HFF-Myc (cell line): Measurements from ENCODE around the gene UPK3BL2.
"Not testable (repeated sequence)": the region's sequence is repeated elsewhere in the genome, so short reads cannot be mapped to it uniquely, and the experiment has no call there.

Experiments
- DNase-seq: peaks from one replicate; pipeline ENCODE4 v3.0.0-alpha.2; 2011; ENCODE audit warnings: low read depth; ENCODE audit errors: extremely low read depth
- H3K4me3 ChIP-seq: replicated peaks from 2 replicates; pipeline ENCODE4 v1.5.1; 2011; ENCODE audit warnings: low read depth, mild to moderate bottlenecking, control low read depth, low read length
- TF ChIP-seq, protein P1 (sequence below): IDR thresholded peaks from 2 replicates; pipeline ENCODE4 v1.5.1; 2012; ENCODE audit warnings: mild to moderate bottlenecking, low read depth, low read length, control low read depth; ENCODE audit errors: missing control alignments

Gene UPK3BL2, protein sequence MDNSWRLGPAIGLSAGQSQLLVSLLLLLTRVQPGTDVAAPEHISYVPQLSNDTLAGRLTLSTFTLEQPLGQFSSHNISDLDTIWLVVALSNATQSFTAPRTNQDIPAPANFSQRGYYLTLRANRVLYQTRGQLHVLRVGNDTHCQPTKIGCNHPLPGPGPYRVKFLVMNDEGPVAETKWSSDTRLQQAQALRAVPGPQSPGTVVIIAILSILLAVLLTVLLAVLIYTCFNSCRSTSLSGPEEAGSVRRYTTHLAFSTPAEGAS

DNA sequence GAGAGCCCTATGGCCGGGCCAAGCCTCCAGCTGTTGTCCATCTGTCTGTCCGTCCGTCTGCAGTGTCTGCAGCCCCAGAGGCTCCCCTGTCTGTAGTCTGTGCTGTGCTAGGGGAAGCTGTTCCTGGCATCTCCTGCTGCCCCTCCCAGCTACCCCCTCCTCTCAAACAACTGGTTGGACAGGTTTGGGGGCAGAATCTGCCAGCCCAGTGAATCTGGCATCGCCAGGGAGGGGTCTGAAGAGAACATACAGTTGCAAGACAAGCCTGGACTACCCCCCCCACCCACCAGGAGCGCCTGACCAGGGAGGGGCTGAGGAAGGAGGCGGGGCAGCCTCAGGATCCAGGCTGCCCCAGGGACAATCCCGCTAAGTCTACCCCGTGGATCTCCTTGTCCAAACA is at the start of gene UPK3BL2:
TSS of gene UPK3BL2 (minus strand) at position 101 of the 400 bp plus-strand sequence. CDS start at position 41, 60 bp downstream.
- not testable (repeated sequence) for DNase-seq

DNA sequence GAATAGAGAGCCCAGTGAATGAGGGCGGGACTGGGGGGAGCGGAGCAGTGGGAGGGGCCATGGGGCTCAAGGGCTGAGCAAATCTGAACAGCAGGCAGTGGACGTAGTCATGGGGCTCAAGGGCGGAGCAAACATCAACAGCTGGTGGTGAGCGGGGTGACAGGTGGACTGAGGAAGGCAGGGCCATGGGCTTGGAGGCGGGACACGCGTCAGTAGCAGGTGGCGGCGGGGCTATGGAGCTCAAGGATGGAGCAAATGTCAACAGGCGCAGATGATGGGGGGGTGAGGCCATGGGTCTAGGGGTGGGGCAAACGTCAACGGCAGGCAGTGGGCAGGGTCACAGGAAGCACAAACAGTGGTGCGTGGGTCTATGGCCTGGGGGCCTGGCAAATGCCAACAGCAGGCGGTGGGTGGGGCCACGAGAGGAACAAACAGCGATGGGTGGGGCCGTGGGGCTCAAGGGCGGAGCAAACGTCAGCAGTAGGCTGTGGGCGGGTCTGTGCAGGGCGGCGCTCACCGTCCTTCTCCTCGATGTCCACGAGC is 49.1 kb upstream of the UPK3BL2 start:
- H3K4me3 ChIP-seq, DNase-seq: not testable (repeated sequence)

More for the DNA sequence above, at the start of gene UPK3BL2:
- not testable (repeated sequence) for H3K4me3 ChIP-seq

DNA sequence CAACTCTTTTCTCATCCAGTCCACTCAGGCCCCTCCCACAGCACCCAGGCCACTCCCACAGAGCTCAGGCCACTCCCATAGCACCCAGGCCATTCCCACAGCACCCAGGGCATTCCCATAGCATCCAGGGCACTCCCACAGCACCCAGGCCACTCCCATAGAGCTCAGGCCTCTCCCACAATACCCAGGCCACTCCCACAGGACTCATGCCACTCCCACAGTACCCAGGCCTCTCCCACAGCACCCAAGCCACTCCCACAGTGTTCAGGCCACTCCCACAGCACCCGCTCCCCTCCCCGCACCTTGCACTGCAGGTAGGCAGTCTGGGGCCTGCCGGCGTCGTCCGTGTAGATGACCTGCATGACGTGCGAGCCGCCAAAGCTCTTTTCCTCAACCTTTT is 46.4 kb upstream of the UPK3BL2 start:
- H3K4me3 ChIP-seq, DNase-seq: not testable (repeated sequence)

DNA sequence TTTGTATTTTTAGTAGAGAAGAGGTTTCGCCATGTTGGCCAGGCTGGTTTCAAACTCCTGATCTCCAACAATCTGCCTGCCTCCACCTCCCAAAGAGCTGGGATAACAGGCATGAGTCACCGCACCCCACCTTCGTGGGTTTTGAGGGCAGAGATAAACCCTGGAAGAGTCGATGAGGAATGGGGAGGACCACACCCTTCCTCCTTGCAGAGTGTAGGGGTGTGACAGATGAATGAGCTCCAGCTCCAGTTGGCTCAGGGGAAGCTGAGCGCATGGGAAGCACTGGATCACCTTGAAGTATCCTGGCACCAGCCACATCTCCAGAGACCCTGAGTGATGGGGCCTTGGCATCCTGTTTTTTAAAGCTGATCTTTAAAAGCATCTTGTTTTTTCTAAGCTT is 40.0 kb upstream of the UPK3BL2 start:
- H3K4me3 ChIP-seq, DNase-seq: not testable (repeated sequence)

DNA sequence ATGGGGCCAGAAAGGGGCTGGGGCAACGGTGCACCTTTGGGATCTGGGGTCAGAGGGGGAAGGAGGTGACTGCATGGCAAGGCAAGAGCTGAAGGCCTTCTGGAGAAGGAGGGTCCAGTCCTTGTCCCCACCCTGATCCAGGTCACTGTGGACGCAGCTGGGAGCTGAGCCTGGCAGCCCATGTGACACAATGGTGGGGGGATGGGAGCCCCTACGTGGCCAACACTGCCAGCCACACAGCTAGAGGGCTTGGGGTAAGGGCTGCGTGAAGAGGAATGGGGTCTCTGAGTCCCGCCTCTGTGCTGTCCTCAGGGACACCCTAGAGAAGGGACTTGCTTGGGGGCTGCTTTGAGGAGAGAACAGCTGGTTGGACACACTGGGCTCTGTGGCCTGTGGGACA is 38.2 kb upstream of the UPK3BL2 start:
- not testable (repeated sequence) for DNase-seq, H3K4me3 ChIP-seq

DNA sequence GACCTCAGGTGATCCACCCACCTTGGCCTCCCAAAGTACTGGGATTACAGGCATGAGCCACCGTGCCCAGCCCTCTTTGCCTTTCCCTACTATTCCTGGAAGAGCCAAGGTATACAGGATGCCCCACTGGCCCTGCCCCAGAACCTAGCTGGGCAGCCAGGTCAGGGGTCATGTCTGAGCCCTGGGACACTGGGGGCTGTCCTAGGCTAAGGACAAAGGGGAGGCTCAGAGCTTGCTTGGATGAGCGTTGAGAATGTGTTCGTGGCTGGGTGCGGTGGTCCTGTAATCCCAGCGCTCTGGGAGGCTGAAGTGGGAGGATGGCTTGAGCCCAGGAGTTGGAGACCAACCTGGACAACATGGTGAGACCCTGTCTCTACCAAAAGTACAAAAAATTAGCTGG is 35.0 kb upstream of the UPK3BL2 start:
- not testable (repeated sequence) for DNase-seq, H3K4me3 ChIP-seq

DNA sequence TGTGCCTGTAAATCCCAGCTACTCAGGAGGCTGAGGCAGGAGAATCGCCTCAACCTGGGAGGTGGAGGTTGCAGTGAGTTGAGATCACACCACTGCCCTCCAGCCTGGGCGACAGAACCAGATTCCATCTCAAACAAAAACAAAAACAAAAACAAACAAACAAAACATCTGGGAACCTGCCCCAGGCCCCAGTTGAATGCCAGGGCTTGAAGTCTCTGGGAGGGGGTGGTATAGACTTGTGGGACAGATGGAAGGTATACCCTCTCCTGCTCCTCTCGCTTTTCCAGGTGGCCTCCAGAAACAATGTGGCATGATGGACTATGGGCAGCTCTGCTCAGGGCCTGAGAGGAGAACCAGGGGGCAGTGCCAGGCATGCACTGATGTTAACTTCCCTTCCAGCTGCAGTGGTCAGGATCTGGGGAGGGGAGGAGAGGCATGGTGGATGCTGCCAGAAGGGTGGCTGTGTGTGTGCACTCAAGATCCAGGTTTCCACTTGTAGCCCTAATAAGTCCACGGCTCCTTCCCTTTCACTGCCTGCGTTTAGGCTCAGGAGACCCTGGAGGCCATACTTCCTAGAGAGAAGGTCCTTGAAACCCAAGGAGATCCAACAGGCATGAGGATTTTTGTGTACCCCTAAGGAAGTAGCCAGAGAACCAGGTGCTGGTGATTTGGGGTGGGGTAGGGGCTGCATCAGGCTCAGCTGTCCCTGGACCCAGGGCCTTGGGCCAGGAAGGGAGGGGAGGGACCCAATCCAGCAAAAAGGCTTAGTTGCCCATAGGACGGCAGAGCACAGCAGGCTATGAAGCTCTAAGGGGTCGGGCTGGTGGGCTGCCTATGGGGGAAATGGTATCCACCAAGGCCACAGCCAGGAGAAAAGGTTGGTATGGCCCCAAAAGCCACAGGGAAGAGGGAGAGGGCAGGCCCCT is 34.1 kb upstream of the UPK3BL2 start:
- not testable (repeated sequence) for H3K4me3 ChIP-seq, DNase-seq

DNA sequence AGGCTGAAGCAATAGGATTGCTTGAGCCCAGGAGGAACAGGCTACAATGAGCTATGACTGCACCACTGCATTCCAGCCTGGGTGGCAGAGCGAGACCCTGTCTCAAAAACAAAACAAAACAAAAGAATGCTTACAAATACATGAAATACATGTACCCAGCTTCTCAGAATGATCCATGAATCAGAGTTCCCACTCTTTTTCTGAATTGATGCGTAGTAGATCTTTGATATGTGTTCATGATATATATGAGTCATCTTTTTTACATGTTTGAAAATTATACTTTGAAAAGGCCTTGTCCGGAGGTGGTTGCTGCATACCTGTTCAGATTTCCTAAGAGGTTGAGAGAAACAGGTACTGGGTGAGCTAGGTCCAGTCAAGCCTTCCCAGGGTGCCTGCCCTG is 32.9 kb upstream of the UPK3BL2 start:
- not testable (repeated sequence) for H3K4me3 ChIP-seq, DNase-seq

DNA sequence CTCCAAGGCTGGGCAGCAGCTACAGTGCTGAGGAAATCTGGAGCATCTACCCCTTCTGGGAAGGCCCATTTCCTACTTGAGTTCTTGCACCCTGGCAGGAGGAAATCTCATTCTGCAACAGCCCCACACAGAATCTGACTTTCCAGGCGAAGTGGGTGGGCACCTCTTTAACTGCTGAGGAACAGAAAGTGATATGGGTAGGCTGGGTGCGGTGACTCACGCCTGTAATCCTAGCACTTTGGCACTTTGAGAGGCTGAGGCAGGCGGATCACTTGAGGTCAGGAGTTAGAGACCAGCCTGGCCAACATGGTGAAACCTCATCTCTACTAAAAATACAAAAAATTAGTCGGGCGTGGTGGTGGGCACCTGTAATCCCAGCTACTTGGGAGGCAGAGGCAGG is 31.1 kb upstream of the UPK3BL2 start:
- not testable (repeated sequence) for H3K4me3 ChIP-seq, DNase-seq

DNA sequence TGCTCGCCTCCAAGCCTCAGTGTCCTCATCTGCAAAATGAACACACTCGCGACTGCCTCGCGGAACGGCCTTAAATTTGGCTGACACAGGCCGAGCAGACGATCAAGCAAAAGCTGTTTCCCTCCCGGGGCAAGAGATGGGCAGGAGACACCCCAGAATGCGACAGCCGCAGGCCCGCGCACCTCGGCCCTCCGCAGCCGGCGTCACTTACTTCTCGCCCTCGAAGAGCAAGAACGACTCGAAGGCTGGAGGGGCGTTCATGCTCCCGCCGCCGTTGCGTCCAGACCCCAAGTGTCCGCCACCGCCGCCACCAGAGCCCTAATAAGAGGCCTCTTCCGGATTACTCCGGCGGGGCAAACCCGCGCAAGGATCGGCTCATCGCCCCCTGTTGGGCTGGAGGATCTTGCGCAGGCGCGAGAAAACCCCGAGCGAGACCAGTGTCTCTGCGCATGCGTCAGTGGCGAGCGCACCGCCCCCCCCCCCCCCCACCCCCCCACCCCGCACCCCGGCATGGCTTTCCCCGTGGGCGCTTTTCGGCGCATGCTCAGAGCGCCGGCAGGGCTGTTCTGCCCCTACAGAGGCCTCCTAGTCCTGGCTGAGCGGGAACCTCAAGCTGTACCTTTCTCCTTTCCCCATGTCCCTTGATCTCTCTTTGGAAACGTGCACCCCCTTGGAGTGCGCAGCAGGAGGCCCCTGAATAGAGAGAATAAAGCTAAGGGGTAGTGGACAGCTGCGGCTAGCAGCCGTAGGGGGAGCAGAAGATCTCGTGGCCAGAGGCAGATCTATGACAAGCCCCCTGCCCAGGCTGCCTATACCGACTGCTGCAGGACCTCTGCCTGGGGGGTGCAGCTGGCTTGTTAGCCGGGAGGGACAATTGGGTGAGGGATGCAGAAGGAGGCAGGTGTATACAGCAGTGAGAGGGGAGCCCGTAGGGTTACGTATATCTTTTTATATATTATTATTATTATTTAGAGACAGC is 29.1 kb upstream of the UPK3BL2 start, which contains the start of gene POLR2J3:
TSS of gene POLR2J3 (minus strand) at position 323 of the 979 bp plus-strand sequence. CDS start at position 261, 62 bp downstream.
- peak; percentile 46 for DNase-seq

DNA sequence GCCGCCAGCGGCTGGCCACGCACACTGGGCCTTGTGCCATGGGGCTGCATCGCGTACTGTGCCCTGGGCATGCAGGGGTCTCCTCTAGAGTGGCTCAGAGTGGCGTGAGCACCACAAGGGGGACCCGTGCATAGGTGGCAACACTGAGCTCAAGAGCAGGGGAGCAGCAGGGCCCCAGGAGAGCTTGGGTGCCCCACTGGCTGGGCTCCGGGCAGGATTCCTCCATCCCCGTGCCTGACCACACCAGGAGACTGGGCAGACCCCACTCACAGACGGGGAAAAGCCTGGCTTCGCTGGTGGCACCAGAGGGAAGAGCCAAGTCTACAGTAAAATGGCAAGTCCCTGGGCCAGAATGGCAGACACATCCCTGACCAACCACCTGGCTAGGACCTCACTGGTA is 25.1 kb upstream of the UPK3BL2 start:
- not testable (repeated sequence) for H3K4me3 ChIP-seq, DNase-seq

More for the DNA sequence above, 29.1 kb upstream of the UPK3BL2 start, which contains the start of gene POLR2J3:
- H3K4me3 ChIP-seq = peak within 1 kb of the TSS; percentile 57
- TF ChIP-seq, protein P1, sequence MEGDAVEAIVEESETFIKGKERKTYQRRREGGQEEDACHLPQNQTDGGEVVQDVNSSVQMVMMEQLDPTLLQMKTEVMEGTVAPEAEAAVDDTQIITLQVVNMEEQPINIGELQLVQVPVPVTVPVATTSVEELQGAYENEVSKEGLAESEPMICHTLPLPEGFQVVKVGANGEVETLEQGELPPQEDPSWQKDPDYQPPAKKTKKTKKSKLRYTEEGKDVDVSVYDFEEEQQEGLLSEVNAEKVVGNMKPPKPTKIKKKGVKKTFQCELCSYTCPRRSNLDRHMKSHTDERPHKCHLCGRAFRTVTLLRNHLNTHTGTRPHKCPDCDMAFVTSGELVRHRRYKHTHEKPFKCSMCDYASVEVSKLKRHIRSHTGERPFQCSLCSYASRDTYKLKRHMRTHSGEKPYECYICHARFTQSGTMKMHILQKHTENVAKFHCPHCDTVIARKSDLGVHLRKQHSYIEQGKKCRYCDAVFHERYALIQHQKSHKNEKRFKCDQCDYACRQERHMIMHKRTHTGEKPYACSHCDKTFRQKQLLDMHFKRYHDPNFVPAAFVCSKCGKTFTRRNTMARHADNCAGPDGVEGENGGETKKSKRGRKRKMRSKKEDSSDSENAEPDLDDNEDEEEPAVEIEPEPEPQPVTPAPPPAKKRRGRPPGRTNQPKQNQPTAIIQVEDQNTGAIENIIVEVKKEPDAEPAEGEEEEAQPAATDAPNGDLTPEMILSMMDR = peak; percentile 32

DNA sequence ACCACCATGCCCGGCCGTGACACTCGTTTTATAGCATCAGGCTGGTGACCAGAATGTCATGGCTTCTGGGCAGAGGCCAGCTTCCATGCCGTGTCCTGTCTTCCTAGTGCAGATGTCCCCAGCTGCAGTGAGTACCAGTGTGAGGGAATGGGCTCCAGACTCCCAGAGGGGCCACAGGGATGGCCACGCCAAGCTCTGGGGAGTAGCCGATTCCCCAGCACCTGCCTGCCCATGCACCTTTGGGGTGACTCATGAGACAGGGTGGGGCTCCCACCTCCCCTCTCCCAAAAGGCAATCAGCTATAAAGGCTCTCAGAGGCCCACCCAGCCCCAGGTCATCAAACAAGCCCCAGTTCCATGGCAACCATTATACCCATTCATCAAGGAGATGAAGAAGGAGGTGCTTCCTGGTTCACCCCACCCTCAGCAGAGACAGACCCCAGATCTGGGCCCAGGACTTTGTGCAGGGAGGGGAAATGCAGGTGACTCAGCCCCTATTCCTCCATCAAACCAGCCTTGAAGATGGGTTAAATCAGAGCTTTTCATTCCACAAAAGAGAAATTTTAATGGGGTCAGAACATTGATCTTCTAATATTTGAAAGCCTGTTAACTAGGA is 7.4 kb upstream of the UPK3BL2 start, which contains the start of gene SPDYE2:
TSS of gene SPDYE2 (plus strand) at position 419 of the 615 bp plus-strand sequence. CDS start 2,030 bp downstream, outside the sequence.
- DNase-seq, H3K4me3 ChIP-seq: not testable (repeated sequence)

DNA sequence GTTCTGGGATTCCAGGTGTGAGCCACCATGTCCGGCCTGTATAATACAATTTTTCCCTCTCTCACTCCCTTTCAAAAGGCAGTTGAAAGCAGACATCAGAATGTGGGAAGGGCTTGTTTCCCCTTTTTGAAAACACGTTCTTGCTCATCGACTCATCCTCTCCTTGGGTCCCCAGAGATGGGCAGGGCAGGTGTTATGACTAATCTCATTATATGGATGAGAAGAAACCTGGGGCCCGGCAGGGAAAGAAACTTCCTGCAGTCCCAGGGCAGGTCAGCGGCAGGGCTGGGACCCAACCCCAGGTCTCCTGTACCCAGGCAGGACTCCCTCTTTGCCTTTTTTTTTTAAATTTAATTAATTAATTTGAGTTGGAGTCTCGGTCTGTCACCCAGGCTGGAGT is 2.9 kb upstream of the UPK3BL2 start:
- not testable (repeated sequence) for DNase-seq, H3K4me3 ChIP-seq

DNA sequence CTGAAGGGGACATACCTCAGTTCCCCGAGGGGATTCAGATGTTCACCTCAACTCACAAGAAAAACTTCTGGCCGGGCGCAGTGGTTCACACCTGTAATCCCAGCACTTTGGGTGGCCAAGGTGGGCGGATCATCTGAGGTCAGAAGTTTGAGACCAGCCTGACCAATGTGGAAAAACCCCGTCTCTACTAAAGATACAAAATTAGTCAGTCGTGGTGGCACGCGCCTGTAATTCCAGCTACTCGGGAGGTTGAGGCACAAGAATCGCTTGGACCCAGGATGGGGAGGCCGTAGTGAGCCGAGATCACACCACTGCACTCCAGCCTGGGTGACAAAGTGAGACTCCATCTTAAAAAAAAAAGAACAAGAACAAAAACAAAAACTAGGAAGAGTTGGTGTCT is 1.8 kb upstream of the UPK3BL2 start:
- H3K4me3 ChIP-seq, DNase-seq: not testable (repeated sequence)

DNA sequence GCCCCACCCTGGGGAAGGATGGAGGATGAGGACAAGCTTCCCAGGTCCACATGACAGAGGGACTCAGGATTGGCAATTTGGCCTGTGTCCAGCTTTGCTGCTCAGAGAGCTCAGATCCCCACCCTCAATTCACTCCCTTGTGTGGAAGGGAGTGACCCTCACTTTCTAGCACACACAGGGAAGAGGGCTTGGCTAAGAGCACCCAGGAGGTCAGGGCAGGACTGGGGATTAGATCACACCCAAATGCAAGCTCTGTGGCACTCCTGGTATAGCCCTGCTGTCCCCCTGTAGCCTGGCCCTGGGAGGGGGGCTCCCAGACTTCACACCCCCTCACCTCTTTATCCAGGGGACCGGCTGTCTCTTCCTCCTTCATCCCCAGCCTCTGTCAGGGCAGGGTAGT is 876 bp upstream of the UPK3BL2 start:
- DNase-seq = not testable (repeated sequence)

DNA sequence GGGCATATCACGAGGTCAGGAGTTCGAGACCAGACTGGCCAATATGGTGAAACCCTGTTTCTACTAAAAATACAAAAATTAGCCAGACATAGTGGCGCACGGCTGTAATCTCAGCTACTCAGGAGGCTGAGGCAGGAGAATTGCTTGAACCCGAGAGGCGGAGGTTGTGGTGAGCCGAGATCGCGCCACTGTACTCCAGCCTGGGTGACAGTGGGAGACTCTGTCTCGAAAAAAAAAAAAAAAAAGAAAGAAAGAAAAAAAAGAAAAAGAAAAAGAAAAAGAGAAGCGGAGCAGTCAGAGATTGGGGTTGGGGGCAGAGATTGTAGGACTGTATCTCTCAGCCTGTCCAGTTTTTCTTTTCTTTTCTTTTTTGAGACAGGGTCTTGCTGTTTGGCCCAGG is 725 bp downstream of the UPK3BL2 start:
- H3K4me3 ChIP-seq, DNase-seq: not testable (repeated sequence)

More for the DNA sequence above, 876 bp upstream of the UPK3BL2 start:
- H3K4me3 ChIP-seq = not testable (repeated sequence)
